ENCODE data around the gene NAT10.
"Not testable (repeated sequence)": the region's sequence is repeated elsewhere in the genome, so short reads cannot be mapped to it uniquely, and the experiment has no call there.

- not testable (repeated sequence) for TF ChIP-seq USF2 (CRISPR knock-in tag; IDR thresholded peaks at IDR 0.05); MAX (CRISPR knock-in tag; IDR thresholded peaks at IDR 0.05); CTCF (IDR thresholded peaks at IDR 0.05); ETV6 (CRISPR knock-in tag; IDR thresholded peaks at IDR 0.05); ZNF396 (CRISPR knock-in tag; IDR thresholded peaks at IDR 0.05; ENCODE audit: borderline replicate concordance); ZNF263 (CRISPR knock-in tag; IDR thresholded peaks at IDR 0.05; ENCODE audit: low read depth); GABPB1 (CRISPR knock-in tag; IDR thresholded peaks at IDR 0.05); MYBL2 (CRISPR knock-in tag; IDR thresholded peaks at IDR 0.05); SP1 (CRISPR knock-in tag; conservative IDR thresholded peaks at IDR 0.05); NR2C2 (CRISPR knock-in tag; IDR thresholded peaks at IDR 0.05)
- TF ChIP-seq, protein P1, sequence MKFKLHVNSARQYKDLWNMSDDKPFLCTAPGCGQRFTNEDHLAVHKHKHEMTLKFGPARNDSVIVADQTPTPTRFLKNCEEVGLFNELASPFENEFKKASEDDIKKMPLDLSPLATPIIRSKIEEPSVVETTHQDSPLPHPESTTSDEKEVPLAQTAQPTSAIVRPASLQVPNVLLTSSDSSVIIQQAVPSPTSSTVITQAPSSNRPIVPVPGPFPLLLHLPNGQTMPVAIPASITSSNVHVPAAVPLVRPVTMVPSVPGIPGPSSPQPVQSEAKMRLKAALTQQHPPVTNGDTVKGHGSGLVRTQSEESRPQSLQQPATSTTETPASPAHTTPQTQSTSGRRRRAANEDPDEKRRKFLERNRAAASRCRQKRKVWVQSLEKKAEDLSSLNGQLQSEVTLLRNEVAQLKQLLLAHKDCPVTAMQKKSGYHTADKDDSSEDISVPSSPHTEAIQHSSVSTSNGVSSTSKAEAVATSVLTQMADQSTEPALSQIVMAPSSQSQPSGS (CRISPR knock-in tag; IDR thresholded peaks at IDR 0.05; ENCODE audit: borderline replicate concordance, low read depth), result not testable (repeated sequence)
- TF ChIP-seq, protein P2, sequence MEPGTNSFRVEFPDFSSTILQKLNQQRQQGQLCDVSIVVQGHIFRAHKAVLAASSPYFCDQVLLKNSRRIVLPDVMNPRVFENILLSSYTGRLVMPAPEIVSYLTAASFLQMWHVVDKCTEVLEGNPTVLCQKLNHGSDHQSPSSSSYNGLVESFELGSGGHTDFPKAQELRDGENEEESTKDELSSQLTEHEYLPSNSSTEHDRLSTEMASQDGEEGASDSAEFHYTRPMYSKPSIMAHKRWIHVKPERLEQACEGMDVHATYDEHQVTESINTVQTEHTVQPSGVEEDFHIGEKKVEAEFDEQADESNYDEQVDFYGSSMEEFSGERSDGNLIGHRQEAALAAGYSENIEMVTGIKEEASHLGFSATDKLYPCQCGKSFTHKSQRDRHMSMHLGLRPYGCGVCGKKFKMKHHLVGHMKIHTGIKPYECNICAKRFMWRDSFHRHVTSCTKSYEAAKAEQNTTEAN (CRISPR knock-in tag; IDR thresholded peaks at IDR 0.05), result not testable (repeated sequence)
Observed at GRCh38 chr11:34066766-34067165, 38.7 kb upstream of the NAT10 start.

Measured in WTC11 (cell line).